ENCODE results near the gene PTBP3.

PTBP3 gene

DNA sequence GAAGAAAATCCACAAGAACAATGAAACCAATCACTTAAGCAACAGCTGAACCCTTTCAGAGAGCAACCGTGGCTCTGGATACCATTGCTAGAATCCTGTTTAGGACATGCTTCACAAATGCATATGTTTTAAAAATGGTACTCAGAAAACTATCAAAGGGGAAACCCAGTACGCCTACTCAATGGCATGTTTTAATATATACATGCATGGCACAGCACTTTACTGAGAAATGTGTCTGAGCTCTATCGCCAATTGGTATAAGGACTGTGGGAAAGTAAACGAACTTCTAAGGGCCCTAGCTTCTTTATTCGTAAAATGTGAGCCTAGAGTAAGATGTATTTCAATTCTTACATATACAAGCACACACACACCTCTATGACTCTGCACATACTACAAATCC, 72.3 kb downstream of the PTBP3 start:
- H3K27ac ChIP-seq (ENCODE audit: low read length): no peak overlapping the region

DNA sequence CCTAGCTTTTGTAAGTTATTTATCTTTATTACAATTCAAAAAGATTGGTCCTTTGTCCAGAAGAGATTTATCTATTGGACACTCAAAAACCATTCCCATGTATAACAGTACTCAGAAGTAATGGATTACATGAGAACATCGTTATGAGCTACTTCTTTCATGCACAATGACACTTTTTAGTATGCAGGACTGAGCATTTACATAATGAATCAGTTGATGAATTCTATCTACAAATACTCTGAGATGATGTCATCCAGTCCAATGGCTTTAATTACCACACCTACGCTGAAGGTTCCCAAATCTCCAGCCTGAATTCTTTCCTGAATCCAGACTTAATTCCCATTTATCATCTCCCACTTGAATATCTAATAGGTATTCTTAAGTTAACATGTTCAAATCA, 75.3 kb downstream of the PTBP3 start:
- Histone ChIP-seq H3K4me3 (ENCODE audit: low read length) (no peak overlapping the region), H3K9me3 (ENCODE audit: insufficient read depth, low read depth, low read length) (no peaks in the 10 kb centered on the region), H3K36me3 (ENCODE audit: insufficient read depth, low read depth, low read length) (no peaks in the 10 kb centered on the region; the same call in none of the 2 replicates), H3K4me1 (ENCODE audit: insufficient read depth, low read length) (no peaks in the 10 kb centered on the region), H3K27me3 (ENCODE audit: insufficient read depth, low read length) (no peaks in the 10 kb centered on the region), H3K27ac (ENCODE audit: low read length) (no peak overlapping the region), H3K9ac (ENCODE audit: low read depth, low read length) (no peak overlapping the region)

More for the DNA sequence above, 72.3 kb downstream of the PTBP3 start:
- Histone ChIP-seq H3K4me3 (ENCODE audit: low read length) (no peak overlapping the region), H3K9me3 (ENCODE audit: insufficient read depth, low read depth, low read length) (no peaks in the 10 kb centered on the region), H3K27me3 (ENCODE audit: insufficient read depth, low read length) (no peaks in the 10 kb centered on the region), H3K4me1 (ENCODE audit: insufficient read depth, low read length) (no peaks in the 10 kb centered on the region), H3K9ac (ENCODE audit: low read depth, low read length) (no peak overlapping the region), H3K36me3 (ENCODE audit: insufficient read depth, low read depth, low read length) (peaks cover 6% of the 10 kb centered on the region)

DNA sequence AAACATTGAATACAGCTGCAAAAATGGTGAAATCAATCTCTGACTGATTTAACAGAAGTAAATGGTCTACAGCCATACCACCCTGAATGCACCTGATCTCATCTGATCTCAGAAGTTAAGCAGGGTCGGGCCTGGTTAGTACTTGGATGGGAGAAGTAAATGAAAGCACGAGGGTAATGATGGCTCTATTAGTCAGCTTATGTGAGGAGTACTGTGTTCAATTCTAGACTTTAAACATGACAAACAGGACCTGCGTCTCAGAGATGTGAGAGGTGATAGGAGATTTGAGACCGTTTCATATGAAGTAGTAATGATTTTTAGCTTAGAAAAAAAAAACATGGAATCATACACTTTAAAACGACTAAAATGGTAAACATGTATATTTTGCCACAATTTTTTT, 81.2 kb downstream of the PTBP3 start:
- Histone ChIP-seq H3K9me3 (ENCODE audit: insufficient read depth, low read depth, low read length) (no peaks in the 10 kb centered on the region), H3K27ac (ENCODE audit: low read length) (no peak overlapping the region), H3K4me1 (ENCODE audit: insufficient read depth, low read length) (no peaks in the 10 kb centered on the region), H3K9ac (ENCODE audit: low read depth, low read length) (no peak overlapping the region), H3K36me3 (ENCODE audit: insufficient read depth, low read depth, low read length) (peaks cover 13% of the 10 kb centered on the region; the same call in 1 of the 2 replicates), H3K27me3 (ENCODE audit: insufficient read depth, low read length) (no peaks in the 10 kb centered on the region), H3K4me3 (ENCODE audit: low read length) (no peak overlapping the region)

DNA sequence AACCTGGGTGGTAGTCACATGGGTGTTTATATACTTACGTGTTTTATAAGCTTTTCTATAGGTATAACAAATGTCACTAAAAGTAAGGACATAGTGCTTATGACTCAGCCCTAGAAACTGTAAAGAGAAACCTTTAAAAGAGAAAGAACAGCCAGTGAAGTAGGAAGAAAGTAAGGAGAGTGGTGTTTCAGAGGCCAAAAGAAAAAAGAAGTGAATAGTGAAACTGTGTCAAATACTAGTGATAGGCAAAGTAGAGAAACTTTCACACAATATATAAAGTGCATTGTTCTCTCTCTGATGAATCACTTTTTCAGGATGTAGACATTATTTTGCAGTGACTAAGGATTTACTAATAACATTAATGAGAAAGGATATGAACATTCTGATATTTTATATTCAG, 84.1 kb downstream of the PTBP3 start:
- no peaks in the 10 kb centered on the region for H3K27me3 ChIP-seq (ENCODE audit: insufficient read depth, low read length)
- H3K36me3 ChIP-seq (ENCODE audit: insufficient read depth, low read depth, low read length): peaks cover 13% of the 10 kb centered on the region; the same call in 1 of the 2 replicates
- no peak overlapping the region for H3K9ac ChIP-seq (ENCODE audit: low read depth, low read length)
- H3K9me3 ChIP-seq (ENCODE audit: insufficient read depth, low read depth, low read length): no peaks in the 10 kb centered on the region
- H3K4me3 ChIP-seq (ENCODE audit: low read length): no peak overlapping the region
- H3K27ac ChIP-seq (ENCODE audit: low read length): no peak overlapping the region
- H3K4me1 ChIP-seq (ENCODE audit: insufficient read depth, low read length): no peaks in the 10 kb centered on the region

DNA sequence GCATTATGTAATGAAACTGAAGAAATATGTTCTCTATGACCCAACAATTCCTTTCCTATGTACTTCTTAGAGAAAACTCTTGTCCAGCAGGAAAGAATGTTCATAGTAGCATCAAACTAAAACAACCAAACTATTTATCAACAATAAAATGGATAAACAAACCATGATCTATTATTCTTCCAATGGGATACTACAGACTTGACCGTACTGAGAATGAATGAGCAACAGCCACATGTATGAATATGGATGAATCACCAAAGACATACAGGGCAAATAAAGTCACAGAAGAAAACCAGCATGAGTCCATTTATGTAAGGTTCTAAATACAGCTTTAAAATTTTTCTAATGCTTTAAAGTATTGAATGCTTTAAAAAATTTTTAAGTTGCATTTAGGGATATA, 84.7 kb downstream of the PTBP3 start:
- no peak overlapping the region for H3K4me3 ChIP-seq (ENCODE audit: low read length)
- H3K27ac ChIP-seq (ENCODE audit: low read length): no peak overlapping the region
- peaks cover 13% of the 10 kb centered on the region; the same call in 1 of the 2 replicates for H3K36me3 ChIP-seq (ENCODE audit: insufficient read depth, low read depth, low read length)
- no peak overlapping the region for H3K9ac ChIP-seq (ENCODE audit: low read depth, low read length)
- no peaks in the 10 kb centered on the region for H3K9me3 ChIP-seq (ENCODE audit: insufficient read depth, low read depth, low read length)
- no peaks in the 10 kb centered on the region for H3K27me3 ChIP-seq (ENCODE audit: insufficient read depth, low read length)
- H3K4me1 ChIP-seq (ENCODE audit: insufficient read depth, low read length): no peaks in the 10 kb centered on the region

DNA sequence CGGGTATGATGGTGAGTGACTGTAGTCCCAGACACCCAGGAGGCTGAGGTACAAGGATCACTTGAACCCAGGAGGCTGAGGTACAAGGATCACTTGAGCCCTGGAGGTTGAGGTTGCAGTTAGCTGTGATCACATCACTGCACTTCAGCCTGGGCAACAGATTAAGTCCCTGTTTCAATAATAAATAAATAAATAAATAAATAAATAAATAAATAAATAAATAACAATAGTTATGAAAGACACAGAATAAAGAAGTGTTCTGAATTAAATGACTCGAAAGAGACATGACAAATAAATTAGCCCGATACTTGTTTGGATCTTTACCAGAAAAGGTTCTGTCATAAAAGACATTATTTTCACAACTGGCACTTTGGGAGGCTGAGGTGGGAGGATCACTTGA, 86.3 kb downstream of the PTBP3 start:
- Histone ChIP-seq H3K9ac (ENCODE audit: low read depth, low read length) (no peak overlapping the region), H3K27me3 (ENCODE audit: insufficient read depth, low read length) (no peaks in the 10 kb centered on the region), H3K36me3 (ENCODE audit: insufficient read depth, low read depth, low read length) (peaks cover 8% of the 10 kb centered on the region; the same call in 1 of the 2 replicates), H3K4me1 (ENCODE audit: insufficient read depth, low read length) (no peaks in the 10 kb centered on the region), H3K9me3 (ENCODE audit: insufficient read depth, low read depth, low read length) (no peaks in the 10 kb centered on the region), H3K27ac (ENCODE audit: low read length) (no peak overlapping the region), H3K4me3 (ENCODE audit: low read length) (no peak overlapping the region)

DNA sequence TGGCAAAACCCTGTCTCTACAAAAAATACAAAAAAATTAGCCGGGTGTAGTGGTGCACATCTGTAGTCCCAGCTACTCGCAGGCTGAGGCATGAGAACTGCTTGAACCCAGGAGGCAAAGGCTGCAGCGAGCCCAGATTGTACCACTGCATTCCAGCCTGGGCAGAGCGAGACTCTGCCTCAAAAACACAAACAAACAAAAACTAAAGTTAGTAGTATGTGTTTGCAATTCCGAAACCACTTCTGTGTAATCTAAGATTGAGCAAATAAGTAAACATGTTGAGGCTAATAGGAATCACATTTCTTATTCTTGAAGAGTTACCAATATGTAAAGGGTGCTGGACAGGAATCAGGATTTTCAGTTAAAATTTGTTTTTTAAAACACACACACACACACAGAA, 88.3 kb downstream of the PTBP3 start:
- H3K9ac ChIP-seq (ENCODE audit: low read depth, low read length): no peak overlapping the region
- no peak overlapping the region for H3K4me3 ChIP-seq (ENCODE audit: low read length)
- no peaks in the 10 kb centered on the region for H3K4me1 ChIP-seq (ENCODE audit: insufficient read depth, low read length)
- H3K36me3 ChIP-seq (ENCODE audit: insufficient read depth, low read depth, low read length): peaks cover 5% of the 10 kb centered on the region; the same call in 1 of the 2 replicates
- H3K27me3 ChIP-seq (ENCODE audit: insufficient read depth, low read length): no peaks in the 10 kb centered on the region
- H3K27ac ChIP-seq (ENCODE audit: low read length): no peak overlapping the region
- no peaks in the 10 kb centered on the region for H3K9me3 ChIP-seq (ENCODE audit: insufficient read depth, low read depth, low read length)

DNA sequence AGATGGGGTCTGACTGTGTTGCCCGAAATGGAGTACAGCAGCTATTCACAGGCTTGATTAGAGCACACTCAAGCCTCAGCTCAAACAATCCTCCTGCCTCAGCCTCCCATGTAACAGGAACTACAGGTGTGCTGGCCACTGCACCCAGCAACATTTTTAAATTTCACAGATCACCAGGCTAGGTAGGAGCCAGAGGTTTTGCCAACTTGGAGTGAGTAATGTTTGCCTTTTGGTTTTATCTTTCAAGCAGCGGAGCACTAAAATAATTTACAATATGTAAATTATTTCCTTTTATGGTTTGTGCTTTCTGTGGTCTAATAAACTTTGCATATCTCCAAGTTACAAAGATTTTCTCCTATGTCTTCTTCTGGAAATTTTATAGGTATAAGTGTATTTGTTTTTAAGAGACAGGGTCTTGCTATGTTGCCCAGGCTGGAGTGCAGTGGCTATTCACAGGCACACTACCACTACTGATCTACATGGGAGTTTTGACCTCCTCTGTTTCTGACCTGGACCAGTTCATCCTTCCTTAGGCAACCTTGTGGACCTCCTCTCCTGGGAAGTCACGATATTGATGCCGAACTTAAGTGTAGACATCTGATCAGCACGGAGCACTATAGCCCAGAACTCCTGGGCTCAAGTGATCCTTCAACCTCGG, 91.1 kb downstream of the PTBP3 start:
- no peaks in the 10 kb centered on the region for H3K36me3 ChIP-seq (ENCODE audit: insufficient read depth, low read depth, low read length)
- no peaks in the 10 kb centered on the region for H3K9me3 ChIP-seq (ENCODE audit: insufficient read depth, low read depth, low read length)
- H3K9ac ChIP-seq (ENCODE audit: low read depth, low read length): no peak overlapping the region
- peaks cover 3% of the 10 kb centered on the region; the same call in 1 of the 2 replicates for H3K4me1 ChIP-seq (ENCODE audit: insufficient read depth, low read length)
- H3K4me3 ChIP-seq (ENCODE audit: low read length): no peak overlapping the region
- no peak overlapping the region for H3K27ac ChIP-seq (ENCODE audit: low read length)
- no peaks in the 10 kb centered on the region for H3K27me3 ChIP-seq (ENCODE audit: insufficient read depth, low read length)

DNA sequence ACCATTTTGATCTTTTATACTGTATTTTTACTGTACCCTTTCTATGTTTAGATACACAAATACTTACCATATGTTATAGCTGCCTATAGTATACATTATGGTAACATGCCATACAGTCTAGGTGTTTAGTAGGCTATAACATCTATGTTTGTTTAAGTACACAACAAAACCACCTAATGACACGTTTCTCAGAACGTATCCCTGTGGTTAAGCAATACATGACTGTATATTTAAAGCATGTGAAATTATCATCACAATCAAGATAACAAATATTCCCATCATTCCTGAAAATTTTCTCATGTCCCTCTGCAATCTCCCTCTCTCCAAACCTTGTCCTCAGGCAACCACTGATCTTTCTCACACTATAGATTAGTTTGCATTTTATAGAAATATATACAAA, 91.9 kb downstream of the PTBP3 start:
- no peaks in the 10 kb centered on the region for H3K36me3 ChIP-seq (ENCODE audit: insufficient read depth, low read depth, low read length)
- H3K27me3 ChIP-seq (ENCODE audit: insufficient read depth, low read length): no peaks in the 10 kb centered on the region
- no peak overlapping the region for H3K9ac ChIP-seq (ENCODE audit: low read depth, low read length)
- H3K4me1 ChIP-seq (ENCODE audit: insufficient read depth, low read length): peaks cover 3% of the 10 kb centered on the region; the same call in 1 of the 2 replicates
- no peak overlapping the region for H3K27ac ChIP-seq (ENCODE audit: low read length)
- no peak overlapping the region for H3K4me3 ChIP-seq (ENCODE audit: low read length)
- H3K9me3 ChIP-seq (ENCODE audit: insufficient read depth, low read depth, low read length): no peaks in the 10 kb centered on the region

DNA sequence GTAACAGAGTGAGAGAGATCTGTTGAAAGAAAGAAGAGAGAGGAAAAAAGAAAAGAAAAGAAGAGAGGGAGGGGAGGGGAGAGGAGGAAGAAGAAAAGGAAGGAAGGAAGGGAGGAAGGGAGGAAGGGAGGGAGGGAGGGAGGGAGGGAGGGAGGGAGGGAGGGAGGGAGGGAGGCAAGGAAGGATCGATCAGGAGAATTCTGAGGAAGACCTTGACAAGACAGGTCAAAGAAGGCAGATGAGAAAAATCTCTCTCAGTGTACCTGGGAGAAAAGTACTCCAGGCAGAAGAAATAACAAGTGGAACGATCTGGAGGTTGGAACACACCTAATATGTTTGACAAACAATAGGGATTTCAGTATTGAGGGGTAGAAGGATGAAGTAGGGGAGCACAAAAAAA, 93.7 kb downstream of the PTBP3 start:
- Histone ChIP-seq H3K27ac (ENCODE audit: low read length) (no peak overlapping the region), H3K4me3 (ENCODE audit: low read length) (no peak overlapping the region), H3K9me3 (ENCODE audit: insufficient read depth, low read depth, low read length) (no peaks in the 10 kb centered on the region), H3K27me3 (ENCODE audit: insufficient read depth, low read length) (no peaks in the 10 kb centered on the region), H3K36me3 (ENCODE audit: insufficient read depth, low read depth, low read length) (no peaks in the 10 kb centered on the region), H3K9ac (ENCODE audit: low read depth, low read length) (no peak overlapping the region), H3K4me1 (ENCODE audit: insufficient read depth, low read length) (peaks cover 3% of the 10 kb centered on the region; the same call in 1 of the 2 replicates)

DNA sequence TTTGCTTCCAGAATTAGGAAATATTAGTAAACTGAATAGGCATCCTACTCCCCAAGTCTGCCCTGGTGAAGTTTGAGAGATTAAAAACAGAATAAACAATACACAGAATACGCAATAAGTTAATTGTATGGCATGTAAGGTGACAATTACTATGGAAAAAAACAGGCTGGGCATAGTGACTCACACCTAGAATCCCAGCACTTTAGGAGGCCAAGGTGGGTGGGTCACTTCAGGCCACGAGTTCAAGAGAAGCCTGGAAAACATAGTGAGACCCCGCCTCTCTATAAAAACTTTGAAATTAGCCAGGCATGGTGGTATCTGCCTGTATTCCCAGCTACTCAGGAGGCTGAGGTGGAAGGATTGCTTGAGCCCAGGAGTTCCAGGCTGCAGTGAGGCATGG, 94.1 kb downstream of the PTBP3 start:
- H3K27ac ChIP-seq (ENCODE audit: low read length): no peak overlapping the region
- H3K27me3 ChIP-seq (ENCODE audit: insufficient read depth, low read length): no peaks in the 10 kb centered on the region
- H3K9me3 ChIP-seq (ENCODE audit: insufficient read depth, low read depth, low read length): no peaks in the 10 kb centered on the region
- peaks cover 3% of the 10 kb centered on the region; the same call in 1 of the 2 replicates for H3K4me1 ChIP-seq (ENCODE audit: insufficient read depth, low read length)
- no peak overlapping the region for H3K4me3 ChIP-seq (ENCODE audit: low read length)
- H3K36me3 ChIP-seq (ENCODE audit: insufficient read depth, low read depth, low read length): no peaks in the 10 kb centered on the region
- H3K9ac ChIP-seq (ENCODE audit: low read depth, low read length): no peak overlapping the region

DNA sequence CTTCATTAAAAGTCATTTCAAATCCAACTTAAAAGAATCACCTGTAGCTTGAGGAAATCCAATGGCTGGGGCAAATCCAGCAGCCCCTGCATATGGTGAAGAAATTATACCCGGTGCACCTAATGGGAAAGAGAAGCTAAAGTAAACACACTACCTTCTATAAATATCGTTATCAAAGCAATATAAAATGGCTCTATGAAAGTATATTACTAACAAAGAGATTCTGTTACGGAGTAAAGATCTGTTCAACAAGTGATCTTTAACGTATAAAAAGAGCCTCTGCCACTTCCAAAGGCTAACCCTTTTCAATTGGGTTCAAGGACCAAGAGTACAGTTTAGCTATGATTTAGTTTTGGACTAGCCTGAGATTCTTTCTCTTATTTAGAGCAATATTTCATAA, 98.6 kb downstream of the PTBP3 start:
- no peak overlapping the region for H3K4me3 ChIP-seq (ENCODE audit: low read length)
- H3K9ac ChIP-seq (ENCODE audit: low read depth, low read length): no peak overlapping the region
- H3K27ac ChIP-seq (ENCODE audit: low read length): no peak overlapping the region
- peaks cover 6% of the 10 kb centered on the region for H3K36me3 ChIP-seq (ENCODE audit: insufficient read depth, low read depth, low read length)
- no peaks in the 10 kb centered on the region for H3K27me3 ChIP-seq (ENCODE audit: insufficient read depth, low read length)
- H3K4me1 ChIP-seq (ENCODE audit: insufficient read depth, low read length): peaks cover 3% of the 10 kb centered on the region; the same call in 1 of the 2 replicates
- no peaks in the 10 kb centered on the region for H3K9me3 ChIP-seq (ENCODE audit: insufficient read depth, low read depth, low read length)
